CD4-positive, CD25-positive, alpha-beta regulatory T cell (primary cell): Measurements from ENCODE around the gene PPDPF. TPM values are rescaled to one million over a fixed set of nuclear protein-coding genes. Genes with fewer than 3 reads are reported as not detected.
"Not testable (repeated sequence)": the region's sequence is repeated elsewhere in the genome, so short reads cannot be mapped to it uniquely, and the experiment has no call there.

Experiments used
- ATAC-seq, 2 donors: fragments of 150-1000 bp; cut with Tn5 transposase; one replicate each; pipeline ENCODE4 v1.10.0; 2021; ENCODE audit warnings: low read depth in 2 of 2, moderate number of reproducible peaks in 2 of 2, moderate library complexity in 1 of 2
- DNase-seq, 3 donors: peaks; one replicate each; pipeline versions ENCODE4 v3.0.0 to v3.0.0-alpha.2; 2012 to 2022; ENCODE audit warnings: mixed read lengths in 1 of 3
- H3K27ac ChIP-seq: one replicate; pipeline ENCODE4 v1.7.0; 2013; ENCODE audit warnings: mild to moderate bottlenecking, low read length; ENCODE audit not compliant: insufficient read depth, poor library complexity, severe bottlenecking
- H3K27me3 ChIP-seq: one replicate; pipeline ENCODE4 v1.7.0; 2013; ENCODE audit warnings: low read length; ENCODE audit not compliant: control insufficient read depth, insufficient read depth
- H3K36me3 ChIP-seq: one replicate; pipeline ENCODE4 v1.7.0; 2013; ENCODE audit warnings: mild to moderate bottlenecking, low read length, moderate library complexity; ENCODE audit not compliant: control insufficient read depth, insufficient read depth
- H3K4me1 ChIP-seq: 2 replicates; pipeline ENCODE4 v1.7.0; 2013; ENCODE audit warnings: mild to moderate bottlenecking, low read length; ENCODE audit not compliant: insufficient read depth, control insufficient read depth, poor library complexity, severe bottlenecking
- H3K4me3 ChIP-seq: one replicate; pipeline ENCODE4 v1.7.0; 2013; ENCODE audit warnings: low read depth, mild to moderate bottlenecking, low read length, moderate library complexity
- H3K9me3 ChIP-seq, 2 experiments: 1 replicate in 1 of 2; 2 replicates in 1 of 2; pipeline ENCODE4 v1.7.0; 2013; ENCODE audit warnings: low read length in 2 of 2, mild to moderate bottlenecking in 1 of 2, moderate library complexity in 1 of 2; ENCODE audit not compliant: control insufficient read depth in 2 of 2
- H3K27ac Mint-ChIP-seq, 3 donors: one replicate each; pipeline ENCODE4 v1.8.0; 2020 to 2022; ENCODE audit warnings: mild to moderate bottlenecking in 3 of 3, mixed read lengths in 3 of 3, moderate library complexity in 2 of 3
- H3K27me3 Mint-ChIP-seq: one replicate; pipeline ENCODE4 v1.8.0; 2022; ENCODE audit warnings: mild to moderate bottlenecking, mixed read lengths
- H3K36me3 Mint-ChIP-seq: one replicate; pipeline ENCODE4 v1.8.0; 2020; ENCODE audit warnings: mixed read lengths
- H3K4me1 Mint-ChIP-seq, 4 donors: one replicate each; pipeline ENCODE4 v1.8.0; 2020 to 2022; ENCODE audit warnings: mixed read lengths in 4 of 4, mild to moderate bottlenecking in 1 of 4
- H3K4me3 Mint-ChIP-seq, 4 donors: one replicate each; pipeline ENCODE4 v1.8.0; 2020 to 2022; ENCODE audit warnings: mild to moderate bottlenecking in 4 of 4, mixed read lengths in 4 of 4, moderate library complexity in 3 of 4
- H3K9me3 Mint-ChIP-seq, 7 donors: one replicate each; pipeline ENCODE4 v1.8.0; 2020 to 2022; ENCODE audit warnings: mixed read lengths in 7 of 7, mild to moderate bottlenecking in 3 of 7, moderate library complexity in 2 of 7
- polyA plus RNA-seq, 4 donors: library from polyadenylated mRNA; unstranded; fragments of 300-500 nt; fragmentation: Illumina TruSeq; gene quantifications; one replicate each; pipeline ENCODE4 v1.2.3, GENCODE V29; 2021
- total RNA-seq: library from RNA; stranded (reverse); gene quantifications from one replicate; pipeline ENCODE4 v1.2.3, GENCODE V29; 2022

Gene PPDPF
- total and polyA plus RNA-seq, 5 donors from 2014 or later = 75.8 to 155 (median 93.3) TPM

GRCh38 chr20:63477061-63477616 lies 43.4 kb upstream of the PPDPF start:
- Histone ChIP-seq H3K9me3 (no peaks in the 10 kb centered on the region), H3K4me3 (no peak overlapping the region), H3K27me3 (no peaks in the 10 kb centered on the region), H3K27ac (no peak overlapping the region), H3K4me1 (peaks cover 2% of the 10 kb centered on the region), H3K36me3 (no peaks in the 10 kb centered on the region)
- ATAC-seq = no peak
- Mint-ChIP-seq H3K4me1 (peaks cover 0 to 6% (median 0%) of the 10 kb centered on the region in 4 donors), H3K4me3 (no peak overlapping the region), H3K36me3 (no peaks in the 10 kb centered on the region), H3K27ac (no peak overlapping the region), H3K27me3 (peaks cover 54% of the 10 kb centered on the region), H3K9me3 (no peaks in the 10 kb centered on the region)
- no peak for DNase-seq

GRCh38 chr20:63477944-63478343 lies 42.6 kb upstream of the PPDPF start:
- Mint-ChIP-seq H3K27me3 (peaks cover 54% of the 10 kb centered on the region), H3K36me3 (no peaks in the 10 kb centered on the region), H3K9me3 (no peaks in the 10 kb centered on the region), H3K4me3 (no peak overlapping the region), H3K4me1 (peaks cover 0 to 6% (median 0%) of the 10 kb centered on the region in 4 donors), H3K27ac (no peak overlapping the region)
- H3K4me3 ChIP-seq = no peak overlapping the region
- H3K27me3 ChIP-seq = no peaks in the 10 kb centered on the region
- H3K4me1 ChIP-seq = no peaks in the 10 kb centered on the region
- H3K27ac ChIP-seq = no peak overlapping the region
- H3K36me3 ChIP-seq = no peaks in the 10 kb centered on the region
- H3K9me3 ChIP-seq = no peaks in the 10 kb centered on the region
- no peak for ATAC-seq
- DNase-seq = no peak

DNA sequence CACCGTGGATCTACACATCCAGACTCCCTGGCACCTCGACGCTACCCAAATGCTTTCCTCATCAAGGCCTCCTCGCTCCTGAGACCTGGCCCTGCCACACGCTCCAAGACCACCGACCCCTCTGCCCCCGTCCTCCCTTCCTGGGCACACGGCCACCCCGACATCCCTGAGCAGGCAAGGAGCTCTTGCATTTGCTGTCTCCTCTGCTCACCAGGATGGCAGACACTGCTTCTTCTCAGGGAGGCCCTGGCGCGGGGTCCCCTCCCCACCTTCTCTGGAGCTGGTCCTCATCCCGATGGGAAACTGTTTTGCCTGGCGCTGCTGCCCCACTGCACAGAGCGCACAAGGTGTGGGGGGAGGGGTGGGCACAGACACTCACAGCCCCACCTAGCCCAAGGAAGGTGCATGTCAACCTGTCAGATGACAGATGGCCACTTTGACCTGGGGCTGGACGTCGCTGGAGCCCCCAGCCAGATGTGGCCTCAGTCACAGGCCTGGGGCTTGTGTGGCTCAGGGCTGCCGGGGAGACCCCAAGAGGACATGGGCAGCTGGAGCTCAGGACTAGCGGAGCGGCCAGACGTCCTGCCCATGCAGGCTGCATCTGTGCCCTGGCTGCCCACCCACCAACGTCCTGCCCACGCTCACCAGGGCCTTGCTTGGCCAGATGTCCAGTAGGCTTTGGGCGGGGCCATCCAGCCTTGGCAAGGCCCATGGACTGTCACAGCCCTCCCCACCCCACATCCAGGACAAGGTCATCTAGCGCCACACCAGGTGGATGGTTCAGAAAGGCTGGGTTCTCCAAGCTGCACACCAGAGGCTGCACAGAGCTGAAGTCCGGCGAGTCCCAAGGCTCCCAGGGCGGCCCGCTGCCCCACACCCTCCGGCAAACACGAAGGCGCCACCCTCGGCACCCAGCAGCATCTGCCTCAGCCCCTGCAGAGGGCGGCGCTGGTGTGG lies 41.9 kb upstream of the PPDPF start:
- Mint-ChIP-seq H3K27me3 (peaks cover 54% of the 10 kb centered on the region), H3K4me3 (no peak overlapping the region), H3K4me1 (peaks cover 0 to 6% (median 0%) of the 10 kb centered on the region in 4 donors), H3K27ac (no peak overlapping the region), H3K36me3 (no peaks in the 10 kb centered on the region), H3K9me3 (no peaks in the 10 kb centered on the region)
- Histone ChIP-seq H3K4me1 (no peaks in the 10 kb centered on the region), H3K27ac (no peak overlapping the region), H3K27me3 (no peaks in the 10 kb centered on the region), H3K36me3 (no peaks in the 10 kb centered on the region), H3K4me3 (no peak overlapping the region), H3K9me3 (no peaks in the 10 kb centered on the region)
- ATAC-seq = no peak
- no peak for DNase-seq

GRCh38 chr20:63479695-63480419 lies 40.7 kb upstream of the PPDPF start:
- not testable (repeated sequence) for H3K9me3 Mint-ChIP-seq, H3K27ac ChIP-seq, H3K4me3 Mint-ChIP-seq, H3K27me3 ChIP-seq, DNase-seq, H3K9me3 ChIP-seq, H3K4me1 ChIP-seq, H3K4me1 Mint-ChIP-seq, H3K4me3 ChIP-seq, ATAC-seq, H3K27ac Mint-ChIP-seq, H3K36me3 ChIP-seq, H3K36me3 Mint-ChIP-seq
- peaks cover 46% of the 10 kb centered on the region for H3K27me3 Mint-ChIP-seq

DNA sequence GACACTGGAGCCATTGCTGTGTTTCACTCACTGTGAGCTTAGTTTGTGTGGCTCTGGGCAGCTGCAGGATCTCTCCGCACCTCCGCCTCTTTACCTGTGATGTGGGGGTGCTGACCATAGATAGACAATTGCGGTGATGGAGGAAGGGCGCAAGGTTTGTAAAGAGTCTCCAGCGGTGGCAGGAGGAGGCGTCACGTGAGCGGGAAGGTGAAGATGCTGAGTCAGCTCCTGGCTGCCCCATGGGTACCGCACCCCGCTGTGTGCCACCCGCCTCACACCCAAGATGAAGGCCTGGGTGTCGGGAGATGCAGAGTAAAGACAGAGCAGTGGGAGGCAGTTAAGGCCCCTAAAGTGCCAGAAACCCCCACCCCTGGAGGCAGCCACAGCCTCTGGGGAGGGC lies 39.1 kb upstream of the PPDPF start:
- no peaks in the 10 kb centered on the region for H3K27me3 ChIP-seq
- H3K9me3 ChIP-seq = no peaks in the 10 kb centered on the region
- DNase-seq = no peak
- ATAC-seq = no peak
- H3K4me1 Mint-ChIP-seq = peaks cover 0 to 3% (median 0%) of the 10 kb centered on the region in 4 donors
- peaks cover 30% of the 10 kb centered on the region for H3K27me3 Mint-ChIP-seq
- H3K36me3 ChIP-seq = no peaks in the 10 kb centered on the region
- H3K27ac Mint-ChIP-seq = no peak overlapping the region
- H3K4me1 ChIP-seq = no peaks in the 10 kb centered on the region
- no peak overlapping the region for H3K4me3 Mint-ChIP-seq
- no peak overlapping the region for H3K4me3 ChIP-seq
- no peaks in the 10 kb centered on the region for H3K36me3 Mint-ChIP-seq
- no peak overlapping the region for H3K27ac ChIP-seq
- H3K9me3 Mint-ChIP-seq = no peaks in the 10 kb centered on the region

- ATAC-seq (no peak), DNase-seq (no peak)
- no peaks in the 10 kb centered on the region for H3K9me3 Mint-ChIP-seq
- H3K36me3 Mint-ChIP-seq = no peaks in the 10 kb centered on the region
- H3K27me3 Mint-ChIP-seq = peaks cover 24% of the 10 kb centered on the region
- H3K4me3 Mint-ChIP-seq = no peak overlapping the region
- H3K4me1 ChIP-seq = no peaks in the 10 kb centered on the region
- H3K4me3 ChIP-seq = no peak overlapping the region
- H3K27ac ChIP-seq = no peak overlapping the region
- H3K27me3 ChIP-seq = no peaks in the 10 kb centered on the region
- no peaks in the 10 kb centered on the region for H3K9me3 ChIP-seq
- H3K36me3 ChIP-seq = no peaks in the 10 kb centered on the region
- H3K27ac Mint-ChIP-seq = no peak overlapping the region
- peaks cover 0 to 3% (median 0%) of the 10 kb centered on the region in 4 donors for H3K4me1 Mint-ChIP-seq
Observed at GRCh38 chr20:63482021-63482587, 38.5 kb upstream of the PPDPF start.

- ATAC-seq = no peak
- no peak for DNase-seq
- Mint-ChIP-seq H3K27me3 (peaks cover 14% of the 10 kb centered on the region), H3K4me3 (no peak overlapping the region), H3K27ac (no peak overlapping the region), H3K36me3 (no peaks in the 10 kb centered on the region), H3K9me3 (no peaks in the 10 kb centered on the region), H3K4me1 (peaks cover 0 to 3% (median 0%) of the 10 kb centered on the region in 4 donors)
- Histone ChIP-seq H3K27me3 (no peaks in the 10 kb centered on the region), H3K27ac (no peak overlapping the region), H3K36me3 (no peaks in the 10 kb centered on the region), H3K4me1 (no peaks in the 10 kb centered on the region), H3K4me3 (no peak overlapping the region), H3K9me3 (no peaks in the 10 kb centered on the region)
Observed at GRCh38 chr20:63483834-63484233, 36.7 kb upstream of the PPDPF start.
